ENCODE data around the gene ATRNL1.
"Not testable (repeated sequence)": the region's sequence is repeated elsewhere in the genome, so short reads cannot be mapped to it uniquely, and the experiment has no call there.

ATRNL1 gene

DNA sequence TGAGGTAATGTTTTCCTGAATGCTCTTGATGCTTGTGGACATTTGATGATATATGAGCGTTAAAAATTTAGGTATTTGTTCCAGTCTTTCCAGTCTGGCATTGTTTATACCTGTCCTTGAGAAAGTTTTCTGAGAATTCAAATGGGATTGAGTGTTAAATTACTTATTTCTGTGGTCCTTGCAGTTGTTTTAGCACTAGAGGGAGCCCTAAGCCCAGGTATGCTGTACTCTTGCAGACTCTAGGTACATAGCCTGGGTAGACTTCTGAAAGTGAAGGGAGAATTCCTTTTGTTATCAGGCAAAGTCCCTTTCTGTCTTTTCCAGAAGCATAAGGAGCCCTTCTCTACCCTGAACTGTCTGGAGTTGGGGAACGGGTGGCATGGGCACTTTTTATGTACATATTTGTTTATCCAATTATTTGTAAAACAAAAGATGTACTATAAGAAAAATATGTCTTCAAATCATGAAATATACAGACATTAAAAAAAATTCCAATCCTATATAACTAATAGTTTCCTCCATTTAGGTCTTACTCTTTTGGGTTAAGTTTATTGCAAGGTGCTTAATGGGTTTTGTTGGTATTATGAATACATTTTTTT is 262.1 kb downstream of the ATRNL1 start:
- DNase-seq (ENCODE audit: low read depth, low spot score) = peak; percentile 69
- H3K4me3 ChIP-seq (ENCODE audit: low read length) = no peak overlapping the region

DNA sequence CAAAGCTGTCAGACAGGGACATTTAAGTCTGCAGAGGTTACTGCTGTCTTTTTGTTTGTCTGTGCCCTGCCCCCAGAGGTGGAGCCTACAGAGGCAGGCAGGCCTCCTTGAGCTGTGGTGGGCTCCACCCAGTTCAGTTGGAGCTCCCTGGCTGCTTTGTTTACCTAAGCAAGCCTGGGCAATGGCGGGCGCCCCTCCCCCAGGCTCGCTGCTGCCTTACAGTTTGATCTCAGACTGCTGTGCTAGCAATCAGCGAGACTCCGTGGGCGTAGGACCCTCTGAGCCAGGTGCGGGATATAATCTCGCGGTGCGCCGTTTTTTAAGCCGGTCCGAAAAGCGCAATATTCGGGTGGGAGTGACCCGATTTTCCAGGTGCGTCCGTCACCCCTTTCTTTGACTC is 274.8 kb downstream of the ATRNL1 start:
- DNase-seq (ENCODE audit: low read depth, low spot score) = not testable (repeated sequence)

DNA sequence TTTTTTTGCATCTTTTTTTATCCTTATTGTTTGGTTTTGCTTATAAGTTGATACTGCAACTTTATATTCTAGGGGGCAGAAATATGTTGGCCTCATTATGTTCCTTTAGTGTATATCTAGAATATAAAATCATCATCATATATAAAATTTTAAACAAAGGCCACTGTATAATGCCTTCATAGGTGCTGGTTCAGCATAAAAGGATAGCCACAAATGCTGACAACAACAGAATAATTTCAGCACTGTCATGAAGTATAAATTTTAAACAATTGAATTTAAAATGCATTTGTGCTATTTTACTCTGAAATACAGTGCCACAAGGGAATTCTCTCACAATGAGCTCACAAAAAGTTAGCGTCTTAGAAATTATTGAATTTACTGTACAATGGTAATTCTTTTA is 285.9 kb downstream of the ATRNL1 start:
- DNase-seq (ENCODE audit: low read depth, low spot score) = no peak
- H3K4me3 ChIP-seq (ENCODE audit: low read length) = no peak overlapping the region

More for the DNA sequence above, 274.8 kb downstream of the ATRNL1 start:
- H3K4me3 ChIP-seq (ENCODE audit: low read length) = not testable (repeated sequence)

DNA sequence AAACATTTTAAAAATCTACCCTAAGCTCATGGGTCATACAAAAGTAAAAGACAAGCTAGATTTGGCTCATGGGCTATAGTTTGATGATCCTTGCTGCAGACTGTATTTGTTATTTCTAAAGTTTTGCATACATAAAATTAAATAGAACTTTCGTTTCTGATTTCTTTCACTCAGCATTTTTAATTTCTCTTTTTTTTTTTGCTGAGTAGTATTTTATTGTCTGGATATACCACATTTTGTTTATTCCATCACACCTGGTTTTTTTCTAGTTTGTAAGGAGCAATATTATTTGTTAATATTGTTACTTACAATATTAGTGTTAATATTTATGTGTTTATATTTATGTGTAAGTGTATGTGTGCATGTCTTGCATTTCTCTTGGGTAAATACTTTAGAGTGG is 291.5 kb downstream of the ATRNL1 start:
- DNase-seq (ENCODE audit: low read depth, low spot score) = no peak
- H3K4me3 ChIP-seq (ENCODE audit: low read length) = no peak overlapping the region

DNA sequence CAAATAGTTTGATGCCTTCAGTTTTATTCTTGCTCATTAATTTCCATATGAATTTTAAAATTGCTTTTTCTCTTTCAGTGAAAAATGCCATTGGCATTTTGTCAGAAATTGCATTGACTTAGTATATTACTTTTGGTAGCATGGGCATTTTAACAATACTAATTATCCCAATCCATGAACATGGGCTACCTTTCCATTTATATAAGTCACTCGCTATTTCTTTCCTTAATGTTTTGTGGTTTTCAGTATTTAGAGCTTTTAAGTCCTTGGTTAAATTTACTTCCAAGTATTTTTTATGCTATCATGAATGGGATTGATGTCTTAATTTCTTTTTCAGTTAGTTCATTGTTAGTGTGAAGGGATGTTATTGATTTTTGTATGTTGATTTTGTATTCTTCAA is 297.4 kb downstream of the ATRNL1 start:
- no peak overlapping the region for H3K4me3 ChIP-seq (ENCODE audit: low read length)

DNA sequence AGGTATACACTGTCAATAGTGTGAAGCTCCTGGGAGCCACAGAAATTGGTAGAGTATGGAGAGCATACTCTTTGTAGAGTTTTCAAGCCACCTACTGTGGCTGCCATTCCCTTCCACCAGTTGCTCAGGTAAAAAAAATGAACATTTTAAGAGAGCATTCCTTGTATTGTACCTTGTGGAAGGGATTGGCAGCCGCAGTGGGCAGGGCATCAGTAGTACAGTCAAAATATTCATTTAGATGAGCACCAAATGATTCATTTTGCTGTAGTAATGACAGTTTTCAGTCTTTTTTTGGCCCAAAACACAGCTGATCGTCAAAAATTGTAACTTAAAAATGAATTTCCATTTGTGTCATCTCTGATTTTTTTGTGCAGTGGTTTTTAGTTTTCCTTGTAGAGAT is 304.9 kb downstream of the ATRNL1 start:
- no peak for DNase-seq (ENCODE audit: low read depth, low spot score)
- H3K4me3 ChIP-seq (ENCODE audit: low read length) = no peak overlapping the region

More for the DNA sequence above, 297.4 kb downstream of the ATRNL1 start:
- no peak for DNase-seq (ENCODE audit: low read depth, low spot score)

DNA sequence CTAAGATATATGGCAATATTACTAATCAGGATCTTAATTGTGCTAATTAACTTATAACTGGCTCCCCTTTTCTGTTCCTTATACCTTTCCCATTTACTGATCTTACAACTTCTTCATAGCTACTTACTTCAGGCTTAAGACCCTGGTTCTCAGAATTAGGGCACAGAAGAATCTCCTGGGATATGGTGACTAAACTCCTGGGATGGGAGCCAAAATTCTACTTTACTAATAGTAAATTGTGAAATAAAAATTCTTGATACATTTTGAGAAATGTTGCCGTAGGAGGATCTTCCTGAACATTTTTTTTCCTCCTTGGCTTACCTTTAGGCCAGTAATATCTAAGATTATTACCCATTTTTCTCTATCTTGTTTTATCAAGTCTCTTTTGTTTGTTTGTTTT is 309.5 kb downstream of the ATRNL1 start:
- no peak for DNase-seq (ENCODE audit: low read depth, low spot score)
- H3K4me3 ChIP-seq (ENCODE audit: low read length) = no peak overlapping the region

DNA sequence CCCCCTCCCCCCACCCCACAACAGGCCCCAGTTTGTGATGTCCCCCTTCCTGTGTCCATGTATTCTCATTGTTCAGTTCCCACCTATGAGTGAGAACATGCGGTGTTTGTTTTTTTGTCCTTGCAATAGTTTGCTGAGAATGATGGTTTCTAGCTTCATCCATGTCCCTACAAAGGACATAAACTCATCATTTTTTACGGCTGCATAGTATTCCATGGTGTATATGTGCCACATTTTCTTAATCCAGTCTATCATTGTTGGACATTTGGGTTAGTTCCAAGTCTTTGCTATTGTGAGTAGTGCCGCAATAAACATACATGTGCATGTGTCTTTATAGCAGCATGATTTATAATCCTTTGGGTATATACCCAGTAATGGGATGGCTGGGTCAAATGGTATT is 312.7 kb downstream of the ATRNL1 start:
- not testable (repeated sequence) for DNase-seq (ENCODE audit: low read depth, low spot score); H3K4me3 ChIP-seq (ENCODE audit: low read length)

DNA sequence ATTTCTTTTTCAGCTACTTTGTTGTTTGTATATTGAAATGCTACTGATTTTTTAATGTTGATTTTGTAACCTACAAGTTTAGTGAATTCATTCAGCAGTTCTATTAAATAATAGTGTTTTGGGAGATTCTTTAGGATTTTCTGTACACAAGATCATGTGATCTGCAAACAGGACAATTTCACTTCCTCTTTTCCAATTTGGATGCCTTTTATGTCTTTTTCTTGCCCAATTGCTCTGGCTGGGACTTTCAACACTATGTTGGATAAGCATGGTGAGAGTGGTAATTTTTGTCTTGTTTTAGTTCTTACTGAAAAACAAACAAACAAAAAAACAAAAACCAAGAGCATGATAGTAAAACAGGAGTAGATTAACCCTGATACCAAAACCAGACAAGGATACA is 316.2 kb downstream of the ATRNL1 start:
- no peak for DNase-seq (ENCODE audit: low read depth, low spot score)
- H3K4me3 ChIP-seq (ENCODE audit: low read length) = no peak overlapping the region

DNA sequence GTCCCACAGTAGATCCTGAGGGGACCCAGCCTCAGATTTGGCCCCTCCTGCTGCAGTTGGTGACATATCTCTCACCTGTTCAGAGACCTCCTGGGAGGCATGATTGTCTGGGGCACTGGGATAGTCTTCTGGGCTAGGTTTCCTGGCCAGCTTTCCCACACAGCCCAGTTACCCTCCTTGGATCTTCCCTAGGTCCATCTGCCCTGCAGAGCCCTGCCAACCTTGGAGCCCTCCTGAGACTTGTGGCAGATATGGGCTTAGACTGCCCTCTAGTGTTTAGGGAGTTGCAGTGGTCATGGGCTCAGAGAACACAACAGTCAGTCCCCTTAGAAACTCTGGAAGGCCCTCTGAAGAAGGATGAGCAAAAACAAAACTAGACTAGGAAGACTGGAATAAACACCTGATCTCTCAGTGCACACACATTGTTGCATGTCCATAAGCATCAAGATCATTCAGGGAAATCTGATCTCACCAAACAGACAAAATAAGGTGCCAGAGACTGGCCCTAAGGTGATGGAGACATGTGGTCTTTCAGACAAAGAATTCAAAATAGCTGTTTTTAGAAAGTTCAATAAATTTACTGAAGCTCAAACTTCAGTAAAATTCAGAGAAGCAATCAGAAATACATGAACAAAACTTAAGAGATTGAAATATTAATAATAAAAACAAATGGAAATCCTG is 324.6 kb downstream of the ATRNL1 start:
- peak; percentile 47 for DNase-seq (ENCODE audit: low read depth, low spot score)
- H3K4me3 ChIP-seq (ENCODE audit: low read length) = no peak overlapping the region

DNA sequence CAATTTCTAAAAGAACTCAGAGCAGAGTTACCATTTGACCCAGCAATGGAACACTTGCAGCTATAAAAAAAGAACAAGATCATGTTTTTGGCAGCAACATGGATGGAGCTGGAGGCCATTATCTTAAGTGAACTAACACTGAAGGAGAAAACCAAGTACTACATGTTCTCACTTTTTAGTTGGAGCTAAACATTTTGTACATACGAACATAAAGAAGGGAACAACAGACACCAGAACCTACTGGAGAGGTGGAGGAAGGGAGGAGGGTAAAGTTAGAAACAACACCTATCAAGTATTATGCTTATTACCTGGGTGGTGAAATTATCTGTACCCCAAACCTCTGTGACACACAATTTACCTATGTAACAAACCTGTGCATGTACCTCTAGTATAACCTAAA is 329.5 kb downstream of the ATRNL1 start:
- no peak for DNase-seq (ENCODE audit: low read depth, low spot score)
- H3K4me3 ChIP-seq (ENCODE audit: low read length) = no peak overlapping the region

DNA sequence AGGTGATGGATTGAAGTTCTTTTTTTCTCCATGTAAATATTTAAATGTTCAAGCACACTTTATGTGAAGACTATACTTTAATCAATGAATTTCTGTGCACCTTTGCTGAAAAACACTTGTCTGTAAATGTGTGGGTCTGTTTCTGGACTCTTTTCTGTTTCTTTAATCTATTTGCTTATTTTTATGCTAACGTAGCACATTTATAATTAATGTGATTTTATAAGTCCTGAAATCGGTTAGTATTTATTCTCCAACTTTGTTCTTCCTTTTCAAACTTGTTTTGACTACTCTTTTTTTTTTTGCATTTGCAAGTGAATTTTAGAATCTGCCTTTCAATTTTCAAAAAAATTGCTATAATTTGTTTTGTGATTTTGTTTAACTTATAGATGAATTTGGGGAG is 334.4 kb downstream of the ATRNL1 start:
- no peak overlapping the region for H3K4me3 ChIP-seq (ENCODE audit: low read length)
- no peak for DNase-seq (ENCODE audit: low read depth, low spot score)

DNA sequence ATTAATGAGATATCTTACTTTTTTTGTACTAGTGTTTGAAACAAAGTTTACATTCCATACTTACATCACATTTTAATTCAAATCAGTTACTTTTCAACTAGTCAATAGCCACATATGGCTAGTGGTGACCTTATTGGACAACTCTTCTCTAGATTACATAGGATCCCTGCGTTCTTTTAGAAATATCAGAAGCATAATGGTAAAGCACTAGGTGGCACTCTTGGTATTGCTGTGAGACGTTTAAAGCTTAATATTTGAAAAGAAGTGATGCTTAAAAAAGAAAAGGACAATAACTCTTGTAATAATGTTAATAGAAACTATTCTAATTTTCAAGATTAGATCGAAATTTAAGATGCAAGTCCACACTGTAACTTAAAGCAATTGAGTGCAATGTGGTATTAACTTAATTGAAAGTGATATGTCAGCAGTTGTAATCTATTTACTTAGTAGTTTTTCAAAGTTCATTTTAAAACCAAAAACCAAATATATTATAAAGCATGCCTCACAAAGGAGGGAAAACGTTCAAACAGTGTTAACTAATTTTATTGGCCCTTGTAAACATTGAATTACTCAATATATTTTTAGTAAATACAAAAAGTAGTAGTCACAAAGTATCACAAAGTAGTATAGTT is 339.1 kb downstream of the ATRNL1 start:
- H3K4me3 ChIP-seq (ENCODE audit: low read length) = no peak overlapping the region
- peak; percentile 2 for DNase-seq (ENCODE audit: low read depth, low spot score)

DNA sequence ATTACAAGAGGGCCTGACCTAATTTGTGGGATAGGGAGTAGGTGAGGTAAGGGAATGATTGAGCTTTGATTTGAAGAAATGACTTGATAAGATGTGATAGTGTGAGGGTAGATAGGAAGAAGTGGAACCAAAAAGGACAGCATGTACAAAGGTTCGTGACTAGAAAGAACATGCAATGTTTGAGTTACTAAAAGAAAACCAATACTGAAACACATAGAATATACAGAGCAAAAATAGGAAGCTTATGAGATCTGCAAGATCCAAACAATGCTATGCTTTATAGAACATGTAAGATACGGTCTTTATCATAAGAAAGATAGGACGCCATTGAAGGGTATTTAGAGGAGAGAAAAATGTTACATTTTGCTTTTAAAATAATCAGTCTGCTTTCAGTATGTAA is 343.8 kb downstream of the ATRNL1 start:
- H3K4me3 ChIP-seq (ENCODE audit: low read length) = no peak overlapping the region
- no peak for DNase-seq (ENCODE audit: low read depth, low spot score)

DNA sequence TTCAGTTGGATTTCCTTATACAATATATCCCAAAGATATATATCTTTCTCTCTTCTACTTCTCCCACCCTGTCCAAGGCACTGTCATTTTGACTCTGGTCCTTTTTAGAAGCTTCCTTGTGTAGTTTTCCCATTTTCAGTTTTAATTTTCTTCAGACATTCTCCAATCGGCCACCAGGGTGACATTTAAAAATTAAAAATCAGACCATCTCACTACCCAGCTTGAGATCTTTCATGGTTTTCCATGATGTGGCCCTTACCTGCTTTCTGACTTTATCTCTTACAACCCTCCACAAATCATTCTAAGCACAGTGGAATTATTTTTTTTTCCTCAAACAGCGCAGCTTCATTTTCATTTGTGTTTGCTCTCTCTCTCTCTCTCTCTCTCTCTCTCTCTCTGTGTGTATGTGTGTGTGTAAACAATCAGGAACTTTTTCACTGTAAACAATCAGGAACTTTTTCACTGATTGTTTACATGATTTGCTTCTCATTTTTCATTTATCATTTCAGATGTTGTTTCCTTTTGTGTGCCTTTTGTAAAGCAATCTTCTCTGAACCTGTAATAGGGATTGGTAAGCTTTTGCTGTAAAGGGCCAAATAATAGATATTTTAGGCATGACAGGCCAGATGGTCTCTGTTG is 348.9 kb downstream of the ATRNL1 start:
- H3K4me3 ChIP-seq (ENCODE audit: low read length) = no peak overlapping the region
- DNase-seq (ENCODE audit: low read depth, low spot score) = no peak

DNA sequence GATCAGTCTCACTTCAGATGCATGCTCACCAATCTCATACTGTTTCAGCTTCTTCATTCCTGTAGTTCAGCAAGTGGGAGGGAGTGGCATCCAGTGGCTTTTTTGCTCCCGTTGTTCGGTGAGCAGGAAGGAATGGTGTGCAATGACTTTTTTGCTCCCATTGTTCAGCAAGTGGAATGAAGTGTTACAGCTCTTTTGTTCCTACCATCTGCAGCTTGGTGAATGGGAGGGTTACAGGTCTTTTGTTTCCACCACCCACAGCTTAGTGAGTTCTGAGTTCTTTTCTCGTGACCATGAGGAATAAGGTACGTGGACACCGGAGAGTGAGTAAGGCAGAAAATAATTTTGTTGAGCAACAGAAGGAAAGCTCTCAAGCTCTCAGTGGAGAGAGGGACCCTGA is 363.6 kb downstream of the ATRNL1 start:
- no peak for DNase-seq (ENCODE audit: low read depth, low spot score)
- no peak overlapping the region for H3K4me3 ChIP-seq (ENCODE audit: low read length)

DNA sequence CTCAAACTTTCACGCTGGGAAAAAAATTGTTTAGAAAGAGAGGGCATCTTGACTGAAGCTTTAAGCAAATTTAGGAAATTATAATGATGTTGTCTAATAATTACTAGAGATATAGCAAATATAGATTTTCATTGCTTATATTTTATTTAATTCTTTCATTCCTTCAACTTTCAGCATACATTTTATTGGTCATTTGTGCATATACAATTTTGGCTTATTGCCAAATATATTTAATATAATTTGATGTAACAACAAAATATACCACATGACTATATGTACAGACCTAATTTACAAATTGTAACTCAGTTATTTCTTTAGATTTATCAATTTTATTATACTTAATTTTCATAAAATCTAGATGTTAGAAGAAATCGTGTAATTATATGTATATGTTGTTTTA is 390.1 kb downstream of the ATRNL1 start:
- no peak for DNase-seq (ENCODE audit: low read depth, low spot score)
- H3K4me3 ChIP-seq (ENCODE audit: low read length) = no peak overlapping the region

DNA sequence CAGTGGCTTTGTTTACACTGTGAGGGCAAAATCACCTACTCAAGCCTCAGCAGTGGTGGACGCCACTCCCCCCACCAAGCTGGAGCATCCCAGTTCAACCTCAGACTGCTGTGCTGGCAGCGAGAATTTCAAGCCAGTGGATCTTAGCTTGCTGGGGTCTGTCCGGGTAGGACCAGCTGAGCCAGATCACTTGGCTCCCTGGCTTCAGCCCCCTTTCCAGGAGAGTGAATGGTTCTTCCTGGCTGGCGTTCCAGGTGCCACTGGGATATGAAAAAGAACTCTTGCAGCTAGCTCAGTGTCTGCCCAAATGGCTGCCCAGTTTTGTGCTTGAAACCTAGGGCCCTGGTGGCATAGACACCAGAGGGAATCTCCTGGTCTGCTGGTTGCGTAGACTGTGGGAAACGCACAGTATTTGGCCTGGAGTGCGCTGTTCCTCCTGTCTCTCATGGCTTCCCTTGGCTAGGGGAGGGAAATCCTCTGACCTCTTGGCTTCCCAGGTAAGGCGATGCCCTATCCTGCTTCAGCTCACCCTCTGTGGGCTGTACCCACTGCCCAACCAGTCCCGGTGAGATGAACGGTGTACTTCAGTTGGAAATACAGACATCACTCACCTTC is 398.5 kb downstream of the ATRNL1 start:
- DNase-seq (ENCODE audit: low read depth, low spot score) = no peak
- H3K4me3 ChIP-seq (ENCODE audit: low read length) = no peak overlapping the region

DNA sequence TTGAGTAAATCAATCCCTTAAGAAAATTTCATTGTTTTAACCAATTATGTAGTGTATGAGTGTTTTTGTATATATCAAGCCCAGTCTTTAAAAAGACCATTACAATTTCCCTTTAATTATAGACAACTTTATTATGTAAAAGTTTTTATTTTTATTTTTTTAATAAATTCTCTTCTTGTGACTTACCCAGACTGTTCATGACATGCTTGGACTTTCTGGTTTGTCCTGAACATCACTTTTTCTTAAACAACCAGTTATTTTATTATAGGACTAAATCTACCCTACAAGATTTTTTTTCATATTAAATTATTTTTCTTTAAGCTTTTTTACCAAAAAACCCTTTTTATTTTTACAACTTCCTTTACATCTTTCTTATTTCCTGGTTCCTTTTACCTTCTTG is 410.4 kb downstream of the ATRNL1 start:
- H3K4me3 ChIP-seq (ENCODE audit: low read length) = no peak overlapping the region
- DNase-seq (ENCODE audit: low read depth, low spot score) = no peak

DNA sequence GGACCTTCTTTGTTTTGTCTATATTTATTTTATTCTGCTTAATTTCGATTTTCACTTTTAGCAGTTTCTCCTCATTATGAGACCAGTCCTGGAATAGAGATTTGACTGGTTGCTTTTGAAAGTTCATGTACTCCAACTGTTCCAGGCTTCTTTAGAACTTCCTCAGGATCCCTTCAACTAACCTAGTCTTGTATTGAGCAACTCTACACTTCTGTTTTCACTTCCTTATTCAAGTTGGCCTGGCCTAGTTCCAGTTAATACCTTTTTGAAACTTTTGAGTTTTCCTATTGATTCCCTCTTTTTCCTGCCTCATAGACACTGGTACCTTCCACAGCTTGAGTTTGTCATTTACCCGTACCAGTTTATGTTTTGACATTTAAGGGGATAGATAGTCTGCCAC is 421.7 kb downstream of the ATRNL1 start:
- no peak for DNase-seq (ENCODE audit: low read depth, low spot score)
- H3K4me3 ChIP-seq (ENCODE audit: low read length) = no peak overlapping the region

Measured in Jurkat, Clone E6-1 (cell line).